ENCODE measurements around the gene BTRC. TPM values are rescaled to one million over a fixed set of nuclear protein-coding genes. Genes with fewer than 3 reads are reported as not detected.

Gene BTRC
- total RNA-seq, 1 donor from 2014 or later, result 7.1 TPM

DNA sequence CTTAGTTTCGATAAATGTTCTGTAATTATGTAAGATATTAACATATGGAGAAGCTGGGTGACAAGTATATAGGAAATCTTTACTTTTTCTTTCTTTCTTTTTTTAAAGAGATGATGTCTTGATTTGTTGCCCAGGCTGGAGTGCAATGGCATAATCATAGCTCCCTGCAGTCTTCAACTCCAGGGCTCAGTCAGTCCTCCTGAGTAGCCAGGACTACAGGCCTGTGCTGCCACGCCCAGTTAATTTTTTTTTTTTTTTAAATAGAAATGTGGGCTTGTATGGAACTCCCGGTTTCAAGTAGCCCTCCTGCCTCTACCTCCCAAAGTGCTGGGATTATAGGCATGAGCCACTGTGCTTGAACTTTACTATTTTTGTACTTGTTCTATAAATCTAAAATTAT is 122.4 kb downstream of the BTRC start:
- no peak for ATAC-seq
- no peak for DNase-seq (ENCODE audit: low spot score)

DNA sequence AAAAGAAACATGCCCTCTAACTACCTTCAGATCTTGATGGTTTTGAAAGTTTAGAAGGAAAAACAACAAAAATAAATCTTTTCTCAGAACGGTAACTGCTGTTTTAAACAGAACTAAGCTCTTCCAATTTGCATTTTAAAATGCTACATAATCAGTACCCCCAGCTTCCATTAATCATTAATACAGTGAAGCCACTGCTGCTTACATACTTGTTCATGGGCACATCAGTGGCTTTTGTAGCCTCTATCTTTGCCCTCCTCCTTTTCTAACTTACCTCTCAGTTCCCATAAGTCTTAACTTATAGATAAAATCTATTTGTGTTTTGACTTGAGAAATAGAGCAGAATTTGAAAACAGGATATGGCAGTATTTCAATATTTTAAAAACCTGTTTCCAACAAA is 125.0 kb downstream of the BTRC start:
- ATAC-seq (no peak), DNase-seq (ENCODE audit: low spot score) (no peak)

DNA sequence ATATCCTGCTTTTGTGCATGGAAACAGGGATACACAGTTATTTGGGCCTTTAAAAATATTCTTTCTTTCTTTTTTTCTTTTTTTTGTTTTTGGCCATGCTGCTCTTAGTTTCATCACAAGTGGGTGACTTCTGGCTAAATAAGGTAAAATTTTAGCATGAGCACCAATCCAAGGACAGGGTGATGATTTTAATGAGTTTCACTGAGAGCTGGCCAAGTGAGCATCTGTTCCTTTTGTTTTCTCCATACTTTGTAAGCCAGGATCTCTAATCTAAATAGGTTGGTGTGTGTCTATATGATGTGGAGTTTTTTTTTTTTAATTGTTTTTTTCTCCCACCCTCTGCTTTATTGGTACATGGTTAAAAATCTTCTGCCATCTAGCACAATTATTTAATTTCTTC is 127.3 kb downstream of the BTRC start:
- no peak for DNase-seq (ENCODE audit: low spot score)
- no peak for ATAC-seq

GRCh38 chr10:101482568-101482967 is 128.6 kb downstream of the BTRC start:
- no peak for DNase-seq (ENCODE audit: low spot score)

DNA sequence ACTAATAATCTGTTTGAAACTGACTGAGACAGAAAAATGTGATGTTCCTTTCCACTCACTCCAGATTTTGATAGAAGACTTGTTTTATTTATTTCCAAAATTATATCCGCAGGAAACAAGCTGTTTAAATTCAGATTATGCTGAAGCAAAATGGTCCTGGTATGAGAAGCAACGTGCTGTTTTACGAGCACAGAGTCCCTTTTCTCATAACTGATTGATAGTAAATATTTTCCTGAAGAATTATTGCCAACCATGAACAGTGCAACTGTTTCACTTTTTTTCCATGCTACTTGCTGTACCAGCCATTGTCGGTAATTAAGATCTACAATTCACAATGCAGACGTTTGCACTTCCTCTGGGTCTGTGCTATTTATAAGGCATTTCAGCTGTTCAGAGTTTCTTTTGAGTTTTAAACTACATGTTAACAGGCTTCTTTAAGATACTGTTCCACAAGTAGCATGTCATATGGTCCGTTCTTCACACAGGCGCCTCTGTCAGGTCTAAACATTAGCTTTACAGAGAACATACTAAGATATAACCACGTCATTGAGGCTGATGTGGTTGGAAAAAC is 130.3 kb downstream of the BTRC start:
- DNase-seq (ENCODE audit: low spot score) (no peak), ATAC-seq (no peak)

More at GRCh38 chr10:101482568-101482967, 128.6 kb downstream of the BTRC start:
- no peak for ATAC-seq

GRCh38 chr10:101485207-101485606 is 131.2 kb downstream of the BTRC start:
- ATAC-seq (peak; percentile 67), DNase-seq (ENCODE audit: low spot score) (no peak)

DNA sequence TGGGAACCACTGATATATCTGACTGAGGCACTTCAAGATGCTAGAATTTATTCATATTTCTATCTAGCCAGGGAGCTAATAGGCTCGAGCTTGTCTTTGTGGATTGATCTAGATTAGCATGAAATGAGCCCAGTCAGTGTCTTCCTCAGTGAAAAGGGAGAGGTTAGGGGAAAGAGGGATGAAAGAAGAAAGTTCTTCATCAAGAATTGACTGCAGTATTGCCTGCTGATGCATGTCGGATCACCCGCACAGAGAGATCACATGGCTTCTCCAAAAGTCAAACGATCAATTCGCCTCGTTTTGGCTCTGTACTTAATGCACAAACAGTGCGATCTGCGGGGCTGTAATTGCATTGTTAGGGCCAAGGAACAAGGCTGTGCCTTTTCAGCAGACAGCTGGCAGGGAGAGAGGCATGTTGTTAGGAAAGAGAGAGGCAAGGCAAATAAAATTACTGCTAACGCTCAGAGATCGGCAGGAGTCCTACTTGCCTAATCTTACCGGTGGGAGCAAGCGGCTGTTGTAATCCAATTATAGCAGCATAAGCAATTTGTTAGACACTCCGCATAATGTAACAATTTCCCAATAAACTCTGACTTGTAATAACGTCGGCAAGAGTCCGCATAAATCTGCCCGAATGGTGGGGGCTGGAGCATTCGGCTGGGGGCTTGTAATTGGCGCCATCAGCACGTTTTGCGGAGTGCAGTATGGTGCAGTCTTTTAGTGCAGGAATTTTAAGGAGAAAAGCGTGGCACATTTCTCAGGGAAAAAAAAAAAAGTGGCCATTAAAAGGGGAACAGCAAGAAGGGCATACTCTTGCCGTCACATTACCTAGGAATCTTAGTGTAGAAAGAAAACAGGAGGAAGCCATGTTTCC is 132.0 kb downstream of the BTRC start:
- peak; percentile 69 for DNase-seq (ENCODE audit: low spot score)

GRCh38 chr10:101487399-101487798 is 133.4 kb downstream of the BTRC start:
- DNase-seq (ENCODE audit: low spot score) (no peak), ATAC-seq (no peak)

More for the DNA sequence above, 132.0 kb downstream of the BTRC start:
- peak; percentile 93 for ATAC-seq

DNA sequence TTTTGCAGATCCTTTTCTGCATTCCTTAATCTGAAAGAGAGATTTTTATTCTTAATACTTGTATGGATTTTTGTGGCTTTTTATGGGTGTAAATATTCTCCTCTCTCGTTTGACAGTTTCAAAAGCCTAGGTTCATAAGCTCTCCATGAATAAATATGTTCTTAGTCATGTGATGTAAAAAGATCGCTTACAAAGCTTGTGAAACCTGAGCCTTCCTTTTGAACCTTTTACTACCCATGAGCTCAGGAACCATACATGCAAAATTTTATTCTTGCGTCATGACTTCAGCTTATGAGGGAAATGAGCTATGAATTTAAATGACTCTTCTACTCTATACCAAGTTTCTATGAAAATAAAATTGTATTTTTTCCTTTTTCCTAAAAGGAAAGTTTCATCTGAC is 135.4 kb downstream of the BTRC start:
- no peak for DNase-seq (ENCODE audit: low spot score)
- ATAC-seq, result no peak

DNA sequence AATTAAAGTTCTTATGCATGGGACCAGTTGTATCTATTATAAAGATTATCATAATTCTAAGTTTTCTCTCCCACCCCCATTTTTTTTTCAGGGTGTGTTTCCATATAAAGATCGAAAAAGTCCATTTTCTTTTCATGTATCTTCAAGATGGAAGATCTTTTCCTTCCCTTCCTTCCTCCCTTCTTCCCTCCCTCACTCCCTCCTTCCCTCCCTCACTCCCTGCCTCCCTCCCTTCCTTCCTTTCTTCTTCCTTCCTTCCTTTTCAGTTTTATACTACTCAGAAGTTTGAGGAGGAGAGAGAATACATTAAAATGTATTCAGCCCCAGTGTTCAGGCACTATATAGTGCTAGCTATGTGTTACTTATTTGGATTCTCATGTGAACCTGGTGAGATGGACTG is 136.1 kb downstream of the BTRC start:
- no peak for ATAC-seq

GRCh38 chr10:101492205-101492604 is 138.2 kb downstream of the BTRC start:
- DNase-seq (ENCODE audit: low spot score) (no peak), ATAC-seq (no peak)

More for the DNA sequence above, 136.1 kb downstream of the BTRC start:
- no peak for DNase-seq (ENCODE audit: low spot score)

GRCh38 chr10:101492814-101493213 is 138.8 kb downstream of the BTRC start:
- ATAC-seq, result no peak

GRCh38 chr10:101493249-101493648 is 139.3 kb downstream of the BTRC start:
- peak; percentile 14 for ATAC-seq
- DNase-seq (ENCODE audit: low spot score), result no peak

More at GRCh38 chr10:101492814-101493213, 138.8 kb downstream of the BTRC start:
- DNase-seq (ENCODE audit: low spot score), result no peak

GRCh38 chr10:101493782-101494281 is 139.9 kb downstream of the BTRC start:
- no peak for DNase-seq (ENCODE audit: low spot score)
- peak; percentile 89 for ATAC-seq

DNA sequence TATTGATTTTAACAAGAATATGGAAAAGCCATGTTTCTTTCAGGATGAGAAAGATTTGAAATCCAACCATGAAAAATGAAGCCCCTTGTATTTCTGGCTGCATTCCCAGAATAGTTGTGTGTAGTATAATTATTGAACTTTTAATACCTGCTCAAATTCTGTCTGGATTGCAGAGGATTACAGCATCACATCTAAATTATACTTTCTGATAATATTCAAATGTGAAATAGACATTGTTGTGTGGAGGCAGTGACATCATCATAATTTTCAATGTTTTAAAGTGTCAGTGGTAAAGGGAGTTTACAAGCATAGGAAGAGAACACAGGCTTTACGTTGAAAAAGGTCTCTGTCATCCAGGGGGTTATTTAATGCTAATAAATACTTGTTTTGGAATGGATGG is 140.7 kb downstream of the BTRC start:
- no peak for ATAC-seq
- DNase-seq (ENCODE audit: low spot score), result no peak

GRCh38 chr10:101495324-101495925 is 141.5 kb downstream of the BTRC start:
- ATAC-seq, result peak; percentile 82
- DNase-seq (ENCODE audit: low spot score), result no peak

DNA sequence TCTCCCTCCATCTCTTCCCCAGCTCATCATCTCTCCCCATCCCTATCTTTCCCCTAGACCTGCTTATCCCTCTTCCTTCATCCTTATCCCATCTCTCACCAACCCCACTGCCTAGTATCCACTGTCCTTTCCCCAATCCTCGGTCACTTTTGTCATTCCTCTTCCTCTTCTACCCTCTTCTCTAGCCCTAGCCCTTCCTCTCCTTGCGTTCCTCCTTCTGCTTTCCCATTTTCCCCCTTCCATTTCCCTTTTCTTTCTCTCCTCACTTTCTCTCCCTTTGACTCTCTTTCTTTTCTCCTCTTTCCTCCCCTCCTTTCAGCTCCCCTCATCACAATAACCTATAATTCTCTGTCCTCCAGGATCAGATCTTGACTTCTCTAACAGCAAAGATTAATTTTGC is 150.5 kb downstream of the BTRC start:
- DNase-seq (ENCODE audit: low spot score), result no peak
- no peak for ATAC-seq

GRCh38 chr10:101506829-101507661 is 153.1 kb downstream of the BTRC start:
- DNase-seq (ENCODE audit: low spot score) (no peak), ATAC-seq (no peak)

DNA sequence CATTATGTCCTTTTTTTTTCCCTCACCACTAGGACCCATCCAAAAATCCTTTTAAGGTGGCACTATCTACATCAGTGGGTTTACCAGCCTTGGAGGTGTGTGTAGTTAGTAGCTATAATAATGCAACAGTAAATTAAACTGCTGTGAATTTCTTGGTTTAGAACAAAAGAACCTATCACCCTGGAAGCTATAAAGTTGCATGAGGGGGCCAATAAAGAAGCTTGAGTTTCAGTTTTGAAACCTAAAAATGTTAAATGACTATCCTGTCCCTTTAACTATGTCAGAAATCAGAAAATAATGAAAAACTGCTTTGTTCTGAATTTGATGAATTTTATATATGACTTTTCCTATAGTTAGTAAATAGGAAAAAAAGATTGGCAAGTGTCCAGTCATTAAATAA is 153.9 kb downstream of the BTRC start:
- no peak for ATAC-seq

DNA sequence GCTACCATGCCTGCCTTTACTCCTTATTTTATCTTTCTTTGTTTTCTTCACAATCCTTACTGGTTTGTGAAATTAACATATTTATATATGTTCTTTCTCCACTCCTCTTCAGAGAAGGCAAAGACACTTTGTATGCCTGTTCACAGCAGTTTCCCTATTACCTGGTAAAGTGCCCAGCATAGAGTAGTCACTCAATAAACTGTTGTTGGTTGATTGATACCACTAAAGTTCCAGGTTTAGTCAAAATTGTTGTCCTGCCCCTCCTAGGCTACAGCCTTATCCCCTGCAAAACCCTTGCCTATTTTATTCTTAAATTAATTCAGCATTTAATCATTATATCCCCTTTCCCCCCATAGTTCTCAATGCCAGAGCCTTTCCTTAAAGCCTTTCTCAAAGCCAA is 158.0 kb downstream of the BTRC start:
- DNase-seq (ENCODE audit: low spot score) (no peak), ATAC-seq (no peak)

More for the DNA sequence above, 153.9 kb downstream of the BTRC start:
- DNase-seq (ENCODE audit: low spot score), result no peak

GRCh38 chr10:101512738-101513137 is 158.8 kb downstream of the BTRC start:
- DNase-seq (ENCODE audit: low spot score), result no peak
- ATAC-seq, result no peak

Measured in left lobe of liver (tissue), 2 donors.